Measurements from ENCODE around the gene CSNK2A3. TPM values are rescaled to one million over a fixed set of nuclear protein-coding genes. Genes with fewer than 3 reads are reported as not detected.

The CSNK2A3 gene
- total and polyA plus RNA-seq, 2 experiments from 2014 or later: 0.45 to 0.83 TPM

- Histone ChIP-seq H3K4me3 (no peak overlapping the region), H3K27ac (no peak overlapping the region), H2AFZ (no peak overlapping the region), H3K4me1 (ENCODE audit: insufficient read depth) (no peaks in the 10 kb centered on the region), H3K27me3 (no peaks in the 10 kb centered on the region), H3K79me2 (no peaks in the 10 kb centered on the region), H3K9me2 (replicated peaks; ENCODE audit: insufficient read depth) (no peaks in the 10 kb centered on the region), H3K4me2 (no peak overlapping the region), H3K9me3 (ENCODE audit: low read depth) (no peaks in the 10 kb centered on the region), H3K36me3 (replicated peaks; ENCODE audit: insufficient read depth, low read depth) (no peaks in the 10 kb centered on the region), H4K20me1 (ENCODE audit: insufficient read depth, poor library complexity, severe bottlenecking) (no peaks in the 10 kb centered on the region)
- no peak for DNase-seq (ENCODE audit: low spot score)
- no peak for TF ChIP-seq EZH2phosphoT487 (IDR thresholded peaks at IDR 0.05; ENCODE audit: low read depth, severe bottlenecking, unreplicated experiment)
- TF ChIP-seq, protein P1, sequence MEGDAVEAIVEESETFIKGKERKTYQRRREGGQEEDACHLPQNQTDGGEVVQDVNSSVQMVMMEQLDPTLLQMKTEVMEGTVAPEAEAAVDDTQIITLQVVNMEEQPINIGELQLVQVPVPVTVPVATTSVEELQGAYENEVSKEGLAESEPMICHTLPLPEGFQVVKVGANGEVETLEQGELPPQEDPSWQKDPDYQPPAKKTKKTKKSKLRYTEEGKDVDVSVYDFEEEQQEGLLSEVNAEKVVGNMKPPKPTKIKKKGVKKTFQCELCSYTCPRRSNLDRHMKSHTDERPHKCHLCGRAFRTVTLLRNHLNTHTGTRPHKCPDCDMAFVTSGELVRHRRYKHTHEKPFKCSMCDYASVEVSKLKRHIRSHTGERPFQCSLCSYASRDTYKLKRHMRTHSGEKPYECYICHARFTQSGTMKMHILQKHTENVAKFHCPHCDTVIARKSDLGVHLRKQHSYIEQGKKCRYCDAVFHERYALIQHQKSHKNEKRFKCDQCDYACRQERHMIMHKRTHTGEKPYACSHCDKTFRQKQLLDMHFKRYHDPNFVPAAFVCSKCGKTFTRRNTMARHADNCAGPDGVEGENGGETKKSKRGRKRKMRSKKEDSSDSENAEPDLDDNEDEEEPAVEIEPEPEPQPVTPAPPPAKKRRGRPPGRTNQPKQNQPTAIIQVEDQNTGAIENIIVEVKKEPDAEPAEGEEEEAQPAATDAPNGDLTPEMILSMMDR (IDR thresholded peaks at IDR 0.05; ENCODE audit: poor library complexity): no peak
- no peak for TF ChIP-seq EZH2 (IDR thresholded peaks at IDR 0.05; ENCODE audit: borderline replicate concordance)
These were observed 41.2 kb upstream of the CSNK2A3 start for GRCh38 chr11:11394241-11394640.

DNA sequence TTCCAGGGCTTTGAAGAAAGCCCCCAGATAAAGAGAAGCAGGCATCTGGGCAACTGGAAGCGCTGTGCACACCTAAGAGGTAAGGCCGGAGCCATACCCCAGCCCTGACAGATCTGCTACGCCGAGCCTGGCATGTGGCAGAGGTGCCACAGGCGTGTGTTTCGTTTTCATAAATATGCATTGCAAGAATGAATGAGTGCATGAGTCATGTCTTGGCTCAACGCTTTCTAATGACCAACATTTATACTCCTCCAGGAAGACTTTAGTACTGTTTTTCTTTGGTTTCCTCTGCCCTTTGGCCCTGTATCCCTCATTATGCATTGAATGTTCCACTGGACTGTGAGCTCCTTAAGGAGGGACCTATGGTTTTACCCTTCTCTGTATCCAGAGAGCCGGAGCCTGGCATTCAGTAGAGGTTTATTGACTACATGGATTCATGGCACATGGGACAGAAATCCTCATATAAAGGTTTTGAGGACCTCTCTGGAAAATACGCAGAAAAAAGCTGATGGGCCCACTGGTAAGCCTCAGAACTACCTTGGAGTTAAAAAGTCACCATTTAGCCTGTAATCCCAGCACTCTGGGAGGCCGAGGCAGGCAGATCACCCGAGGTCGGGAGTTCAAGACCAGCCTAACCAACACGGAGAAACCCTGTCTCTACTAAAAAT, 38.9 kb upstream of the CSNK2A3 start:
- H3K79me2 ChIP-seq: no peaks in the 10 kb centered on the region
- H3K27me3 ChIP-seq: no peaks in the 10 kb centered on the region
- H3K4me3 ChIP-seq: no peak overlapping the region
- H3K27ac ChIP-seq: no peak overlapping the region
- H3K9me2 ChIP-seq (replicated peaks; ENCODE audit: insufficient read depth): no peaks in the 10 kb centered on the region
- TF ChIP-seq EZH2 (IDR thresholded peaks at IDR 0.05; ENCODE audit: borderline replicate concordance): no peak
- TF ChIP-seq, protein P1 (IDR thresholded peaks at IDR 0.05; ENCODE audit: poor library complexity): no peak
- TF ChIP-seq EZH2phosphoT487 (IDR thresholded peaks at IDR 0.05; ENCODE audit: low read depth, severe bottlenecking, unreplicated experiment): no peak
- no peaks in the 10 kb centered on the region for H3K4me1 ChIP-seq (ENCODE audit: insufficient read depth)
- H2AFZ ChIP-seq: no peak overlapping the region
- 84% methylated on average over 13 of the region's 13 CpGs for WGBS (ENCODE audit: low lambda C conversion rate, missing lambda C conversion rate)
- no peak overlapping the region for H3K4me2 ChIP-seq
- H3K36me3 ChIP-seq (replicated peaks; ENCODE audit: insufficient read depth, low read depth): no peaks in the 10 kb centered on the region
- H4K20me1 ChIP-seq (ENCODE audit: insufficient read depth, poor library complexity, severe bottlenecking): no peaks in the 10 kb centered on the region
- no peak for DNase-seq (ENCODE audit: low spot score)
- no peaks in the 10 kb centered on the region for H3K9me3 ChIP-seq (ENCODE audit: low read depth)

- H3K4me1 ChIP-seq (ENCODE audit: insufficient read depth): no peaks in the 10 kb centered on the region
- no peak overlapping the region for H3K27ac ChIP-seq
- TF ChIP-seq EZH2phosphoT487 (IDR thresholded peaks at IDR 0.05; ENCODE audit: low read depth, severe bottlenecking, unreplicated experiment) (no peak), EZH2 (IDR thresholded peaks at IDR 0.05; ENCODE audit: borderline replicate concordance) (no peak)
- TF ChIP-seq, protein P1 (IDR thresholded peaks at IDR 0.05; ENCODE audit: poor library complexity): no peak
These were observed 38.1 kb upstream of the CSNK2A3 start for GRCh38 chr11:11391169-11391568.

More at GRCh38 chr11:11391169-11391568, 38.1 kb upstream of the CSNK2A3 start:
- Histone ChIP-seq H3K27me3 (no peaks in the 10 kb centered on the region), H3K79me2 (no peaks in the 10 kb centered on the region), H3K9me2 (replicated peaks; ENCODE audit: insufficient read depth) (no peaks in the 10 kb centered on the region), H3K4me3 (no peak overlapping the region), H3K4me2 (no peak overlapping the region), H3K9me3 (ENCODE audit: low read depth) (no peaks in the 10 kb centered on the region), H2AFZ (no peak overlapping the region), H3K36me3 (replicated peaks; ENCODE audit: insufficient read depth, low read depth) (no peaks in the 10 kb centered on the region), H4K20me1 (ENCODE audit: insufficient read depth, poor library complexity, severe bottlenecking) (no peaks in the 10 kb centered on the region)
- DNase-seq (ENCODE audit: low spot score): no peak
